Measurements from ENCODE around the gene DACT3.

DNA sequence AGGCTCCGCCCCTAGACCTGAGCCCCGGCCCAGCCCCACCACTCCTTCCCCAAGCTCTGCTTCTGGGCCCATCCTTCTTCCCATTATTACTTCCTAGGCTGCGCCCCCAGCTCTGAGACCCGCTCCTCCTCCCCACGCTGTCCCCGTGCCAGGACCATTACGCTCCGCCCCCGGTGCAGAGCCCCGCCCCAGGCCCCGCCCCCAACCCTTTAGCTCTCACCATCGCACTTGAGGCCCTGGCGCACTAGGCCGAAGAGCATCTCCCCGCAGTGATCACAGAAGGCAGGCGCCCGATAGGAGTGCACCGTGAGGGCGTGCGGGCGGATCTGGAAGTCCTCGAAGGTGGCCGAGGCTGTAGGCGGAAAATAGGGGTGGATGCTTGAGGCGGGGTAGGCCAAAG, 49.7 kb upstream of the DACT3 start:
- TF ChIP-seq, protein P1, sequence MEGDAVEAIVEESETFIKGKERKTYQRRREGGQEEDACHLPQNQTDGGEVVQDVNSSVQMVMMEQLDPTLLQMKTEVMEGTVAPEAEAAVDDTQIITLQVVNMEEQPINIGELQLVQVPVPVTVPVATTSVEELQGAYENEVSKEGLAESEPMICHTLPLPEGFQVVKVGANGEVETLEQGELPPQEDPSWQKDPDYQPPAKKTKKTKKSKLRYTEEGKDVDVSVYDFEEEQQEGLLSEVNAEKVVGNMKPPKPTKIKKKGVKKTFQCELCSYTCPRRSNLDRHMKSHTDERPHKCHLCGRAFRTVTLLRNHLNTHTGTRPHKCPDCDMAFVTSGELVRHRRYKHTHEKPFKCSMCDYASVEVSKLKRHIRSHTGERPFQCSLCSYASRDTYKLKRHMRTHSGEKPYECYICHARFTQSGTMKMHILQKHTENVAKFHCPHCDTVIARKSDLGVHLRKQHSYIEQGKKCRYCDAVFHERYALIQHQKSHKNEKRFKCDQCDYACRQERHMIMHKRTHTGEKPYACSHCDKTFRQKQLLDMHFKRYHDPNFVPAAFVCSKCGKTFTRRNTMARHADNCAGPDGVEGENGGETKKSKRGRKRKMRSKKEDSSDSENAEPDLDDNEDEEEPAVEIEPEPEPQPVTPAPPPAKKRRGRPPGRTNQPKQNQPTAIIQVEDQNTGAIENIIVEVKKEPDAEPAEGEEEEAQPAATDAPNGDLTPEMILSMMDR (conservative IDR thresholded peaks at IDR 0.05; ENCODE audit: low read depth in 2 of 2) = no peak
- no peak for TF ChIP-seq EZH2 (IDR thresholded peaks at IDR 0.05; ENCODE audit: low read depth, unreplicated experiment)
- TF ChIP-seq POLR2AphosphoS5 (IDR thresholded peaks at IDR 0.05; ENCODE audit: low read depth) = peak; percentile 54
- no peak for TF ChIP-seq EZH2phosphoT487 (IDR thresholded peaks at IDR 0.05; ENCODE audit: unreplicated experiment)

Measured in GM23338 (cell line).